GF-D8 (cell line): ENCODE measurements around the gene ZNF576.
"Not testable (repeated sequence)": the region's sequence is repeated elsewhere in the genome, so short reads cannot be mapped to it uniquely, and the experiment has no call there.

Experiments
- DNase-seq: peaks from one replicate; lab custom pipeline; 2025; lab: John Stamatoyannopoulos, UW

ZNF576 gene

DNA sequence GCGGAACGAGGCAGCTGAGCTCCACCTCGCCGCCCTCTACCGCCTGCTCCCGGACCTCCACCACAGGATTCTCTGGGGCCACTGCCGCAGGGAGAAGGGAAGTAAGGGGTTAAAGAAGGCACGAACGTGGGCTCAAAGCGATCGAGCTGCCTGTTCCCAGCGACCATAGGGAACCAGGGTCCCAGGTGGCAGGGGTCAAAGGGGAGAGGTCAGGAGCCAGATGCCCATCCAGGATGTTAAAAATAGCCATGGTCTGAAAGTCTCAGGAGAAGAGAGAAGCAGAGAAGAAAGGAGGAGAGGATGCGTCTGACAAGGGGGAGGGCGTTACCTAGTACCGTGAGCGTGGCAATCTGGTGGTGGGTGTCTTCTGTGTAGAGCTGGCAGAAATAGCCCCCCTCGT, 30.4 kb downstream of the ZNF576 start:
- DNase-seq = no peak

DNA sequence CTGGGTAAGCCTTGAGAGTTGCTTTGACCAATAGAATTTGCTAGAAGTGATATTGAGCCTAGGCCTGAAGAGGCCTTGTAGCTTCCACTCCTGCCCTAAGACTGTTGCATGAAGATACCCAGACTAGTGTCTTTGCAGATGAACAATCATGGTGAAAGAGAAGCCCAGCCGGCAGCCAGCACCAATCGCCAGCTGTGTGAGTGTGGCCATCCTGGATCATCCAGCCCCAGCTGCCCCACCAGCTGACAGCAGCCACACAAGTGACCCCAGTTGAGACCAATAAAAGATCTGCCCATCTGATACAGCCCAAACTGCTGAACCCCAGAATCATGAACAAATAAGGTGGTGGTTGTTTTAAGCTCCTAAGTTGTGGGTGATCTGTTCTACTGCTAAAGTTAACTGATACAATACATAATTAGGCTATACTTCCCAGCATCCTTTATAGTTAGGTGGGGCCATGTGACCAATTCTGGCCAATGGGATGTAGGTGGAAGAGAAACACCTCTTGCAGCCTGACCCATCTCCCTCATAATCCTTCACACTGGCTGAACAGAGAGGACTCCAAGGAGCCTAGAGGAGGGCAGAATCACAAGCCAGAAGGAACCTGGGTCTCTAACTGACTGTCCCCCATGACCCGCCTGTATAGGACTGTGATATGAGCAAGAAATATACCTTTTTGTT, 32.4 kb downstream of the ZNF576 start:
- no peak for DNase-seq

DNA sequence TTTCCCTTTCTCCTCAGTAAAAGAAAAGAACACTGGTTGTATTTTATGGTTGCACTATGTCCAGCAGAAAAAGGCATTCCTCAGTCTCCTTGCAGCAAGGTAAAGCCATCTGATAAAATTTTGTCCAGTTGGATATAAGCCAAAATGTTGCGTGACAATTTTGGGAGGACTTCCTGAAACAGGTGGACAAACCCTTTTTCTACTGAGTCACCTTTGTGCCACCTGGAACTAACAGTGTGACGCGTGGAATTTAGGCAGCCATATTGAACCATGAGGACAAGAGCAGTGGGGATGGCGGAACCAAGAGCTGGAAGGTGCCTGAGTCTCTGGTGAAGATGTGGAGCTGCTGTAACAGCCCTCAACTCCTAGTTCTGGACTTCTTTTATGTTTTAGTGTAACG, 35.1 kb downstream of the ZNF576 start:
- DNase-seq = no peak

DNA sequence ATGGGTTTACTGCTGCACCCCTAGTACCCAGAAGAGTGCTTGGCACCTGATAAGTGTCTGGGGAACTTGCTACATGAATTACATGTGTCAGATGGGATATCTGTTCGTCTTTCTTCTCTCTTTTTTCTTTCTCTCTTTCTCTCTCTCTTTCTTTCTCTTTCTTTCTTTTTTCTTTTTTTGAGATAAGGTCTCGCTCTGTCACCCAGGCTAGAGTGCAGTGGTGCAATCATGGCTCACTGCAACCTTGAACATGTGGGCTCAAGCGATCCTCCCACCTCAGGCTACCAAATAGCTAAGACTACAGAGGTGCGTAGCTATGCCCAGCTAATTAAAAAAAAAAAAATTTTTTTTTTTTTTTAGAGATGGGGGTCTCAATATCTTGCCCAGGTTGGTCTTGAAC, 37.1 kb downstream of the ZNF576 start:
- DNase-seq = no peak

DNA sequence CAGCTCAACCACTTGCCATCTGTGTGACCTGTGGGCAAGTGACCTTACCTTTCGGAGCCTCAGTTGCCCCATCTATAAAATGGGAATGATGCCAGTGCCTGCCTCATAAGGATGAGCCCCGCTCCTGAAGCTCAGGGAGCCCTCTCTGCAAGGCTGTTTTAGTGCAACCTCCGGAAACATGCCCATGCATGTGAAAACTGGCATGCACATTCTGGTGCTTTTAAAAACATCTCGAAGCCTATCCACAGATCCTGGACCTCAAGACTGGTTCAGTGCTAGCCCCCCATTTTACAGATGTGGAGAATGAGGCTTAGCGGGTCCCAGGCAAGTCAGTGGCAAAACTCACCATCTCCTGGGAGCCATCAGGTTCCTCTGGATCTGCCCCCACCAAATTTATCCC, 37.7 kb downstream of the ZNF576 start:
- DNase-seq = no peak

DNA sequence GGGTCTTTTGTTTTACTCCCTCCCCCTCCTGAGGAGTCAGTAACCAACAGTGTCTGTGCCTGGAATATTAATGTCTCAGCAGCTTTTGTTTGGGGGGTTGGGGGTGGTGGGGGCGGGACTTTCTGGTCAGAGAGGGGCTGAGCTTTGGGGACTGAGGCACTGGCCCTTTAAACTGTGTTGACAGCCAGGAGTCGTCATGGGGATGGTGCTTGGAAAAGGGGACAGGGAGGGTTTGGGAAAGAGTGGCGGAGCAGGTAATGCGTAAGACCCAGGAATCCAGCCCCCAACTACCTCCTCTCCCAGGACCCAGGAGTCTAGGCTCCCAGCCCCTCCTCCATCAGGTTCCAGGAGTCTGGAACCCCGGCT, 38.1 kb downstream of the ZNF576 start:
- no peak for DNase-seq

DNA sequence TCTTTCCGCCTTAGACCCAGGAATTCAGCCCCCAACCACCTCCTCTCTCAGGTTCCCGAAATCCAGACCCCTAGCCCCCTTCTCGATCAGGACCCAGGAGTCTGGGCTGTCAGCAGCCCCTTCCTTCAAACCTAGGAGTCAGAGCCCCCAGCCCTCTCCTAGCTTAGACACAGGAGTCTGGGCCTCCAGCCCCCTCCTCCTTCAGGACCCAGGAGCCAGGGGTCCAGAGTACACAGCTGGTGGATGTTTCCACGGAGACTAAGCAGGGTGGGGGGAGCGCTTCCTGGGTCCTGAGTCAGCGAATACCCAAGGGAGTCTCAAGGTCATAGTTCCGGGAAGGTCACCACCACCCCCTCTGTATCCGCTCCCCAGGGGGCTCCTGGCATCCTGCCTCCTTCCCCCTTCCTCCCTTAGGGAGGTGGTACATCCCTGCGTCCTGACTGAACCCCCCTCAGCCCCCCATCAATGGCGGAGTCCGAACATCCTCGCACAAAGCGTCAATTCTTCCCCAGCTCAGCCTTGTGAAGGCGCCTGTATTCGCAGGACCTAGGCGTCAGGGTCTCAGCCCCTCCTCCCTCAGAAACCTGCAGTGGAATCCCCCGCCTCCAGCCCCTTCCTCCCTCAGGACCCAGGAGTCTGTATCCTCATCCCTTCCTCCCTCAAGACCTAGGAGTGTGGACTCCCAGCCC, 38.6 kb downstream of the ZNF576 start:
- DNase-seq = no peak

DNA sequence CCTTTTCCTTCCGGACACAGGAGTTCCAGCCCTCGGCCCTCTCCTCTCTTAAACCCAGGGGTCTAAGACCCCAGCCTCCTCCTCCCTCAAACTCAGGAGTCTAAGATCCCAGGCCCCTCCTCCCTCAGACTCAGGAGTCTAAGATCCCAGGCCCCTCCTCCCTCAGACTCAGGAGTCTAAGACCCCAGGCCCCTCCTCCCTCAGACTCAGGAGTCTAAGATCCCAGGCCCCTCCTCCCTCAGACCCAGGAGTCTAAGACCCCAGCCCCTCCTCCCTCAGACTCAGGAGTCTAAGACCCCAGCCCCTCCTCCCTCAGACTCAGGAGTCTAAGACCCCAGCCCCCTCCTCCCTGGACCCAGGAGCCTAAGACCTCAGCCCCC, 39.2 kb downstream of the ZNF576 start:
- not testable (repeated sequence) for DNase-seq

DNA sequence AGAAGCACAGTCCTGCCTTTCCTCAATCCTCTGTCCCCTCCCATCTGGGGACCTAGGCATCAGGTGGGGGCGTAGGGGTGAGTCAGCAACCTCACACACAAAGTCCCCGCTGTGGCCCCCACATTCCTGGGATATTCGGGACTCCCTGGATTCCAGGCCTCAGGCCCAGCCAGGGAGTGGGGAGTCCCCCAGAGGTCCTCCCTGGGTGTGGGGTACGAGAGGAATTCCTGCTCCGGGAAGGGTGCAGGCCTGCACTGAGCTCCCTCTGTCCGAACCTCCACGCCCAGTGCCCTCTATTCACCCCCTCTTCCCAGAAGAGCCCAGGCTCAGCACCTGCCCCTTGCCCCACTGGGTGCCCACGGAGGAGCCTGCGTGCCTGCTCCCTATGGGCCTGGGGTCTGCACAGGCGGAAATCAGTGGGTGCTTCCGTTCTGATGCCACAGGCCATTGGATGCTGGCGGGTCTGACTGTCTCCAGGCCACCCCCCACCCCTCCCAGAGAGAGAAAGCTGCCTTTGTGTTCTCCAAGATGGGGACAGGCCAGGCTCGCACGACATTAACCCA, 39.8 kb downstream of the ZNF576 start:
- DNase-seq = no peak

DNA sequence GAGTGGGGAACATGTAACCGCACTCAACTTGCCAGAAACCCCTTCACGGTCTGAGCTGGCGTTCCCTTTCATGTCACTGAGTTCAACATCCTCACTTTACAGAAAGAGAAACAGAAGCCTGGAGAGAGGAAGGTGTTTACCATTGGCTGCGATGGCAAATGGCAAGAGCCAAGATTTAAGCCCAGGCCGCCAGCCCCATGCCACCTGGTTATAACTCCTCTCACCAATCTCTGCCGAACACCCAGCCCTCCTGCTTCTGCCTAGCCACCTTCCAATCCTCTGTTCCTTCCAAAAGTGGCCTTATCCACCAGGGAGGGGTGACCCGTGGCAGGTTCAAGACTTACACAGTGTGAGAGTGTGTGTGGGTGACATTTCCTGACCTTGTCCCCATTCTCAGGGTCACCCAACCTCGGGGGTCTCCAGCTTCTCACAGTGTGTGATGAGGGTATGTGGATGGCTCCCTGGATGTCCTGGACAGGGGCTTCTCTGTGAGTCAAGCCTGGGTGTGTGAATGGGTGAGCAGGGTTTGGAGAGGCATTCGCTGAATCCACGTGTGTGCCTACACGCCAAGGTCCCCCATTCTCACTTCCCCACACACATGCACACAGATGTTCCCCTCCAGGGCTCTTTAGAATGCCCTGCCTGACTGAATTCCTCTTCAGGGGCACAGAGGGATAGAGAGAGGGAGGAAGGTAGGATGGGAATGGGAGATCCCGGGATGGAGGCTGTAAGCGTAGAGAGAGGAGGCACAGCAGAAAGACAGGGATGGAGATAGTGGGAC, 42.0 kb downstream of the ZNF576 start:
- DNase-seq = no peak

DNA sequence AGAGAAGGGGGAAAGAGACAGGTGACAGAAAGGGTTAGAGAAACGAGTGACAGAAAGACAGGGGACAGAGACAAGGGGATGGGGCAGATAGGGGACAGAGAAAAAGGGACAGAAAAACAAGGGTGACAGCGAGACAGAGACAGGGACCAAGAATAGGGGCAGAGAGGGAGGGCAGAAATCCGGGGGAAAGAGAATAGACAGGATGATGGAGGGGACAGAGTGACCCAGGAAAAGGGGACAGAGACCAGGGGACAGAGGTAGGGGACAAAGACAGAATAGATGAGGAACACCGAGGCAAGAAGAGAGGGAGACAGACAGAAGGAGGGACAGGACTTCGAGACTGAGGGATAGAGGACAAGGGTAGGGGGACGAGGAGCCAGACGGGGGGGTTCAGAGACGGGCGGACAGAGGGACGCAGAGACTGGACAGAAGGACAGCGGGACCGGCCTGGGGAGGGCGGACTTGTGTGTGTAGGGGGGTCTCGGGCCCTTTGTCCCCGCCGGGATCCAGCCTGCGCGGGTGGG, 42.7 kb downstream of the ZNF576 start:
- no peak for DNase-seq

DNA sequence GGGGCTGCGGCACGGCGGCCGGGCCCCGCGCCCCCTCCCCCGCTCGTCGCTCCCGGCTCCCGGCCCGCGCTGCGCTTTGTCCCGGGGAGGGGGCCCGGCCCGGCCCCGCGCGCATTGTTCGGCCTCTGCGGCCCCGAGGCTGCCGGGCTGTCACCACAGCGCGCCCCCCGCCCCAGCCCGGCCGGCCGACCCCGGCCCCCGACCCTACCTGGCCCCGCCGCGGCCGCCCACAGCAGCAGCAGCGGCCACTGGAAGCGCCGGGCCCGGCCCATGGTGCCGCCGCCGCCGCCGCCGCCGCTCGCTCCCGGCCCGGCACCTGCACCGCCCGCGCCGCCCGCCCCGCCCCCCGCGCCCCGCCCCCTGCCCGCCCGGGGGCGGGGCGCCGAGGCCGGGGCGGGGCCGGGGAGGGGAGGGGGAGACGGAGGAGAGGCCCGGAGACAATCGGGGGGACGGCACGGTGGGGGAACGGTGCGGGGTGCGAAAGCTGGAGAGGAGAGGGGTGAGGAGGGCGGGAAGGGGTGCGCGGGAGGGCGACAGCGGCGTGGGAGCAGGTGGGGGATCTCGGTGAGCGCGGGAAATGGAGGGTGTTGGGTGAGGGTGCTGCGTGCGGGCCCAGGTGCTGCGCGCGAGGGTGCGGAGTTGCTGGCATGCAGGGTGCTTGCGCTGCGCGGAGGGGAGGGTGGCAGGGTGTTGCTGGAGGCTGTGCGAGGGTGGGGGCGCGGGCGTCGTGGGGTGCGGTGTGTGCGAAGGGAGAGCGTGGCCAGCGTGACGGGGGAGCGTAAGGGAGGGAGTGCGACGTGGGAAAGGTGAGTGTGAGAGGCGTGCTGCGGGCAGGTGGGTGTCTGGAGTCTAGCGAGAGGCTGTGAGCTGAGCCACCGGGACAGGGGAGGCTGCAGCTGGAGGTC, 43.4 kb downstream of the ZNF576 start, which contains the start of gene CADM4:
Gene CADM4 (minus strand): TSS at position 332 of the 905 bp plus-strand sequence. CDS start 60 bp downstream, at position 272.
- DNase-seq = no peak

DNA sequence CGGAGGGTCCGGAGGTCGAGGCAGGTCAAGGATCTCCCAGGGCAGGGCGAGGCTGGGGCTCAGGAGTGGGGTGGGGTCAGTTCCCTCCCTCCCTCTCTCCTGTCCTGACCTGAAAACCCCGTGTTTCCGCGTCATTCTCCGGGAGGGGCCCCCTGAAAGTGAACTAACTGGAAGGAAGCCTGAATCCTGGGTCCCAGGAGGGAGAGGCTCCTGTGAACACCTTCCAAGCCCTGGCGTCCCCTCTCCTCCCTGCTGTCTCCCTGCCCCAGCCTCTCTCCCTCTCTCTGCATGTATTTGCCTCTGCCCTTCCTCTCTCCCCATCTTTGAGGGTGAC, 44.0 kb downstream of the ZNF576 start:
- no peak for DNase-seq

DNA sequence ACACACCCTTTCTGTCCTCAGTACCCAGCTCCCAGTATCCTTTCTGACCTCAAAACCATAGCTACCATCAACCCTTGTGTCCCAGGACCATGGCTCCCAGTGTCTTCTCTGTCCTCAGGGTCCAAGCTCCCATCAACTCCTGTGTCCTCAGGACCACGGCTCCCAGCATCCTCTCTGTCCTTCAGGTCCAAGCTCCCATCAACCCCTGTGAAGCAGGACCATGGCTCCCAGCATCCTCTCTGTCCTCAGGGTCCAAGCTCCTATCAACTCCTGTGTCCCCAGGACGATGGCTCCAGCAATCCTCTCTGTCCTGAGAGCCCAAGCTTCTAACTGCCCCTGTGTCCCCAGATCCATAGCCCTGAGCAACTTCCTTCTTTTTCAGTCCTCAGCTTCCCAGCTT, 44.9 kb downstream of the ZNF576 start:
- DNase-seq = no peak

DNA sequence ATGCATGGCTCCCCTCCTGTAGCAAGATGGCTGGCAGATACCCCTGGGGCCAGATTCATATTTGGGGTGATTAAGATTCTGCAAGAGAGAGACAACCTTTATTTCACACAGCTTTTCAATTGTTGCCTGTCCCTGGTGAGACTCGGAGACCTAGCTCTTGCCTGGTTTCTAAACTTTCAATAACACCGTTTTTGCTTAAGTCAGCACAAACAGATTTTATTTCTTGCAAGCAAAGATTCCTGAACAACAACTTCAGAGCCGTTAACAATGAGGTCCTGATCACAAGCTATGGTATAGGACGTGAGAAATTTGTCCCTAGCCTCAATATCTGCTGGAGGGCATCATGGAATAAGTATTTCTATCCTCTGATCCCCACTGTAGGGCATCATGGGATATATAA, 46.1 kb downstream of the ZNF576 start:
- DNase-seq = no peak

DNA sequence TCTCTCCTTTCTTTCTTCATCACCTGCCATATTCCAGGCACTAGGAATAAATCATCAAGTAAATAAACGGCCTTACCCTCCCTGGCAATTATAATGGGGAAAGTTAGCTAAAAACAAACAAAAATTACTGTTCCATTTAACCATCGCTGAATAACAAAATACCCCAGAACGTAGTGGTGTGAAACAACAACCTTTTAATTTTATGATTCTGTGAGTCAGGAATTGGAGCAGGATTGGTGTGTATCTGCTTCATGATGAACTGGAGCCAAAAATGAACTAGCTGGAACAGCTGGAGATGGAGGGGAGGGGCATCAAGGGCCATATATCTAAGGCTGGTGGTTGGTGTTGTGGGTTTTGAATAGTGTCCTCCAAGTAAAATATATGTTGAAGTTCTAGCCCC, 46.9 kb downstream of the ZNF576 start:
- no peak for DNase-seq

DNA sequence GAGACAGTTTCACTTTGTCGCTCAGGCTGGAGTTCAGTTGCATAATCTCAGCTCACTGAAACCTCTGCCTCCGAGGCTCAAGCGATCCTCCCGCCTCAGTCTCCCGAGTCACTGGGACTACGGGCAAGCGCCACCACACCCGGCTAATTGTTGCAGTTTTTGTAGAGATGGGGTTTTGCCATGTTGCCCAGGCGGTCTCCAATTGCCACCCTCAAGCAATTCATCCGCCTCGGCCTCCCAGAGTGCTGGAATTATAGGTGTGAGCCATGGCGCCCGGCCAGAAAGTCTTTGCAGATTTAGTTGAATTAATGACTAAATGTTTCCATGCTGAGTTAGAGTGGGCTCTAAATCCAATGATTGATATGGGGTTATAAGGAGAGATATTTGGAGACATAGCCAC, 47.8 kb downstream of the ZNF576 start:
- no peak for DNase-seq

DNA sequence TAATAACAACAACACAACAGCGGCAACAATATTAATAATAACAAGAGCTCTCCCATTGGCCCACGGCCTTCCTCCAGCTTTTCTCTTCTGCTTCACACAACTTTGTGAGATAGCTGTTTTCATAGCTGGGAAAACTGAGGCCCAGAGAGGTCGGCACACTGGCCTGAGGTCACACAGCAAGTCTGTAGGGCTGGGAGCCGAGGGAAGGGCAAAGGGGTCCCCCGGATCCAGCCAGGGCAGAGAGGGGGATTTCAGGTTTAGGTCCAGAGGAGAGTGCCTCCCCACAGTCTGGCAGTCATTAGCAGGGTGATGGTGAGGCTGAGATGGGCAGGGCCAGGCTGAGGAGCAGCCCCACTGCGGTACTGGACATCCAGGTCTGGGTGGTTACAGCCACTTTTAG, 52.2 kb downstream of the ZNF576 start:
- DNase-seq = no peak

DNA sequence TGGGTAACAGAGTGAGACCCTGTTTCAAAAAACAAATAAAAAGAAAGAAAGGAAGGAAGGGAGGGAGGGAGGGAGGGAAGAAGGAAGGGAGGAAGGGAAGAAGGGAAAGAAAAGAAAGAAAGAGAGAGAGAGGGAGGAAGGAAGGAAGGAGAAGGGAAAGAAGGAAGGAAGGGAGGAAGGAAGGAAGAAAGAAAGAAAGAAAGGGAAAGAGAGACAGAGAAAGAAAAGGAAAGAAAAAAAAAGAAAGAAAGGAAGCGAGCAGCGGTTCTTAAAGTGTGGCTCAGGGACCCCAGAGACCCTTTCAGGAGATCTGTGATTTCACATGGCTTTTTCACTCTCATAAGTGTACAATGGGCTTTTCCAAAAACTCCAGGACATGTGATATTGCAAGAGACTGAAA, 53.1 kb downstream of the ZNF576 start:
- no peak for DNase-seq

DNA sequence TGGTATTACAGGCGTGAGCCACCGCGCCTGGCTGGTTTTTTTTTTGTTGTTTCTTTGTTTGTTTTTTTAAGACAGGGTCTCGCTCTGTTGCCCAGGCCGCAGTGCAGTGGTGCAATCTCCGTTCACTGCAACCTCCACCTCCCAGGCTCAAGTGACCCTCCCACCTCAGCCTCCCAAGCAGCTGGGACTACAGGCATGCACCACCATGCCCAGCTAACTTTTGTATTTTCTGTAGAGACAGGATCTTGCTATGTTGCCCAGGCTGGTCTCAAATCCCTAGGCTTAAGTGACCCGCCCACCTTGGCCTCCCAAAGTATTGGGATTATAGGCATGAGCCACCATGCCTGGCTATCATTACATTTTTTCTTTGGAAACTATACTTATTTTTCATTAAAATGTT, 53.9 kb downstream of the ZNF576 start:
- DNase-seq = not testable (repeated sequence)
